Activated T-helper 1 cell treated with anti-CD3 and anti-CD28 coated beads, Interleukin-2, amount 50 U/mL, for 16 hours (primary cell): ENCODE data around the gene XRCC5.
"Not testable (repeated sequence)": the region's sequence is repeated elsewhere in the genome, so short reads cannot be mapped to it uniquely, and the experiment has no call there.

Experiments used
- DNase-seq, 2 donors: peaks; one replicate each; pipeline ENCODE4 v3.0.0-alpha.2; 2020; ENCODE audit warnings: low read depth in 1 of 2, low spot score in 1 of 2

The XRCC5 gene

DNA sequence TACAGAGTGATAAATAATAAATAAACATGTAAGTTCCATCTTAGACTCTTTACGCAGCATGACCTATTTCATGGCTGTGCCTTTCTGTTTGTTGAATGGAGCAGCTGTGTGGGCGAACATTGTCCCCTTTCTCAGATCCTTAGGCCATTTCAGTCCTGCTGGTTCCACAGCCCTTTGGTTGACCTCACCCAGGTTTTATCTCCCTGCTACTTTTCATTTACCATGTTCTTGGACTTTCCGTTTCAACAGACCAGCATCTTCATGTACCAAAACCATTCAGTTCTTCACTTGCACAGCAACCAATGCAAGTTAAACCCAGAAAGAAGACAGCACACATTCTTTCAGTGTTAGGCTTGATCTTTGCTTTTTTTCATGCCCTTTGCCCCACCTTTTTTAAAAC is 83.8 kb downstream of the XRCC5 start:
- DNase-seq: no peak

DNA sequence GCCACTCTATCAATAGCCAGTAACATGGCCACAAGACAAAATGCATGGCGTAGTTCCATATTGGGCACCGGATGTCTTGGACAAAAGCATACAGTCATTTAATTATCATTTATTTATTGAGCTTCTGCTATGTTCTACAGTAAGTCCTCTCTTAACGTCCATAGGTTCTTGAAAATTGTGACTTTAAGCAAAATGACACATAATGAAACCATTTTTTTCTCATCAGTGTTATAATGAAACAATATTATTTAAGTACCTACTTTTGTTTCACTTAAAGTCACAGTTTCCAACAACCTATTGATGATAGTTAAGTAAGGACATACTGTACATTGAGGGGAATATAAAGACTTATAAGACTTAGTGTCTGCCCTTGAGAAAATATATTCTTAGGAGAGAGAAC is 84.9 kb downstream of the XRCC5 start:
- no peak for DNase-seq

DNA sequence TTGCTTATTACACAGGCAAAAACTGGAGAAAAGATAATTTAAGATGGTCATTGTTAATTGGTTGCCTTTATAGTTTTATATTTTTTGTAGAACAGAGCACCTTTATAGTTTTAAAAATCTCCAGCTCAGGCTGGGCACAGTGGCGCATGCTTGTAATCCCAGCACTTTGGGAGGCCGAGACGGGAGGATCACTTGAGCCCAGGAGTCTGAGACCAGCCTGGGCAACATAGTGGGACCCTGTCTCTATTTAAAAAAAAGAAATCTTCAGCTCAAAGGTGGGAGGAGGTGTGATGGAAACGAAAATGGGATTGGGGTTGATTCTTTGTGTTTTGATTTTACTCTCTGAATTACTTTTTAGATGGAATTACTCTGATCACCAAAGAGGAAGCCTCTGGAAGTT is 85.4 kb downstream of the XRCC5 start:
- DNase-seq: no peak

DNA sequence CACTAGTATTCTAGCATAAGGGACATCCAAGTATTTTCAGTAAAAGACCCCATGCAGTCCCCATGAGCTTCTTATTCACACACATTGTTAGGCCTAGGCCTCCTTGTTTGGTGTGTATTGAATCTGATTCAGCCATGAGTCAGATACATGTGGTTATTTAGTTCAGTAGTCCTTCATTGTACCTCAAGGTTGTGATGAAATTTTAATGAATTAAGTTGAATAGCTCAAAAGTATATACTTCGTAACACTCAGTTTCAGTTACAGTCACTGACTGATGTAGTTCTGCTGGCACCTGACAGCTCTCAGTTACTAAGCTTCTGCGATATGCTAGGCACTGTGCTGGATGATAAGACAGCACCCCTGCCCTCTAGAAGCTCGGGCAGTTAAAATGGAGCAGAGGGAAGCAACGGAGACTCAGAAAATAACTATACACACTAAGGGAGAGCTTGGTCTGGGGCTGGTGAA is 86.4 kb downstream of the XRCC5 start:
- DNase-seq: no peak

DNA sequence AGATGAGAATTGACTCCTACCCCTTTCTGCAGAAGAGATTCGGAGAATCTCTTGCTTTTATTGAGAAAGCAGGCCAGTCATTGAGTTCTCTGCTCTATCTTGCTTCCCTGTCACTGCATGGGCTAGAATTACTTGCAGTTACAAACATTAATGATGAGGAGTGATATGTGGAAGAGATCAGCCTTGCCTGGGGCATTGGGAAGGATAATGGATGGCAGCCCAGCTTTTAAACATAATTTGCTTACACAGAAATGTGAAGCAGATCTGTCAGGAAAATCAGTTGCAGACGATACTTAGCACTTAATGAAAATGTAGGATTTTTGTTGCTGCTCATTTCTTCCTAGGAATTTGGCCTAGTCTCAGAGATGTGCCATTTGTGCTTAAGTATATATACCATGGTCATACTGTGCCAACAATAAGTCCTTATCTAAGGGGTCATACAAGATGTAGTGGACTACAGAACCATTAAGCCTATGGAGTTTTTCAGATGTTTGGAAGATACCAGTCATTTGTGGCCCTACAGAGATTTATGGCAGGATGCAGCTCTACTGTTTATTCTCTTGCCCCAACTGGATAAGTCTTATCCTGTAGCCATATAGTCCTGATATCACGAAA is 92.7 kb downstream of the XRCC5 start:
- no peak for DNase-seq

DNA sequence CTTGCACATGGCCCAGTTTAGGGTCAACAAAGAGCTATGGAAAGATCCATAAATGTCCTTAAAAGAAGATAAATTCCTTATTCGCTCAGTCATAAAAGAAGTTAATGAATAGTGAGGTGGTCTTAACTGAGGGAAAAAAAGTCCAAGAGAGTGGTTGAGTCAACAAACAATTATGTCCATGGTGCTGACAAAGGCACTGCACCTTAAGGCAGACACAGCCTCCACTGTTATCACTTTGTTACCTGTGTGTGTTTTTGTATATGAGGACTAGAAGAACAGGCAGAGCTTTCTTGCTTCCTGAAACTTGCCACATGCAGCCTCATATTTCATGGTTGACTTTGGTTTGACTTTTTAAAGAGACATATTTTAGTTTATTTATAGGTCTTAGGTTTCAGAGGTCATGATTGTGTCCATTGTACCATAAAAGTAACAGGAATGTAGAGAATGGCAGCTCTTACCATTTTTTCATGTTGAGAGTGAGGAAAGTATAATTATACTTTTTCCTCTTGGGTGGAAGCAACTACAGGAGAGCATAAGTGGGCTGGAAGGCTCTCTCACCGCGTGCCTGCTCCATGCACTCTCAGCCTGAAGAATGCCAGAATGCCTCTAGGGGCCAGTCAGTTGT is 93.6 kb downstream of the XRCC5 start:
- DNase-seq: no peak

DNA sequence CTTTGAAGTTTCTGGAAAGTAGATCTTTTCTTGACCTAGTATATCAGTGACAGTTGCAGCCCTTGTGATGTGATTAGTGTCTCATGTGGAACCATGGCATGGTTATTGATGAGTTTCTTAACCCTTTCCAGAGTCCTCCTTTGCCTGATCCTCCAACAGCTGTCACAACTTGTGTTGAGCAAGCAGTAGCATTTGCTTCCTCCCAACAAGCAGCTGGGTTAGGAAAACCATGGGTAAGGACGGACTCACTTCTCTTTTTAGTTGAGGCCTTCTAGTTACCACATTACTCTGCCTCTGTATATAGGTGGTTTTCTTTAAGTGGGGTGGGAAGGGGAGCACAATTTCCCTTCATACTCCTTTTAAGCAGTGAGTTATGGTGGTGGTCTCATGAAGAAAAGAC is 96.3 kb downstream of the XRCC5 start:
- DNase-seq: no peak

DNA sequence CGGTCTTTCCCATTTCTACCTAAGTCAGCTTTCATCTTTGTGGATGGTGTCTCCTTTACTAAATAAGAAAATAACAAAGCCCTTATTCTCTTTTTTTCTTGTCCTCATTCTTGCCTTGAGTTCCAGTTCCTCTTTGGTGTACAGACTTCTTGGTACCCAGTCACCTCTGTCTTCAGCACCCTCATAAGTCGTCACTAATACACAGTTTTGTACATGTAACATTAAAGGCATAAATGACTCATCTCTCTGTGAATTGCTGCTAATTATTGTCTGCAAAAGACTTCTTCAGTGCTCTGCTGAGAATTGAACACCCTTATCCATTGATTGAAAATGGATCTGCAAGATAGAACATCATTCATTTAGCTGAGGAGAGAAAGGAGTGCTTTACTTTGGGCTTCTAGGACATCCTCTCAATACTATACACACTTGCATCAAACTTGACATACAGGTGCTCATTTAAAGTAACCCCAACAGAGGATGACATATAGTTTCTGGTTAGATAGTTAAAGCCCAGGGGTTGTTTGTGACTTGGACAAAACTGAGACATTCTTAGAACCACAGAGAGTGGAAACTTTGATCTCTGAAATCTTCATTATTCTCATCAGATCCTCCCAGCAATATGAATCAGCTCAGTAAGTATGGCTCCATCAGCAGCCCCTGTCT is 97.0 kb downstream of the XRCC5 start:
- DNase-seq: no peak

DNA sequence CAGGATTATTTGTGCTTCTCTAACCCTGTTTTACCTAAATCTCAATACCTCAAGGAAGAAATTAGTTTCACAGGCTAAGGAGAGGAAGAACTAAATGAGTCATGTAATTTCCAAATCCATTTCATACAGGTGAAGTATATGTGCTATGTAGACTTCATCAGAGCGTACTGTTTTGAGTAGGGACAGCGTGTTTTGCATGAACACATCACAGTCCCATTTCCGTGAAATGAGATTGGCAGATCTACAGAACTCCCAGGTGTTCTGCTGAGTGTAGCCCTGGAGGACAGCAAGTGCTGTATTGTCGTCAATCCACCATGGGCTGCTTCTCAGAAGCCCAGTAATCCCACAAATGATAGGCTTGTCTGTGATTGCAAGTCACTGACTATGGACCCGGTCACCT is 97.7 kb downstream of the XRCC5 start:
- no peak for DNase-seq

DNA sequence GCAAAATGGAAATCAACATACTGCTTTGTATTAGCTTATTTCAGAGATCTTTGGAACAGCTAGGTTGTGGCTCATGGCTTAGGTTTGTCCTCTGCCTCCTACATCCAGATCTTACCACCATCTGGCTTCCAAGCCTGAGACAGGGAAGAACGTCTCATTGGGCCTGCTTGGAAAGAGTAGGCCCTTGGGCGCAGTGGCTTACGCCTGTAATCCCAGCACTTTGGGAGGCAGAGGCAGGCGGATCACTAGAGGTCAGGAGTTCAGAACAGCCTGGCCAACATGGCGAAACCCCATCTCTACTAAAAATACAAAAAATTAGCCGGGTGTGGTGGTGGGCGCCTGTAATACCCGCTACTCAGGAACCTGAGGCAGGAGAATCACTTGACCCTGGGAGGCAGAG is 99.5 kb downstream of the XRCC5 start:
- DNase-seq: not testable (repeated sequence)

DNA sequence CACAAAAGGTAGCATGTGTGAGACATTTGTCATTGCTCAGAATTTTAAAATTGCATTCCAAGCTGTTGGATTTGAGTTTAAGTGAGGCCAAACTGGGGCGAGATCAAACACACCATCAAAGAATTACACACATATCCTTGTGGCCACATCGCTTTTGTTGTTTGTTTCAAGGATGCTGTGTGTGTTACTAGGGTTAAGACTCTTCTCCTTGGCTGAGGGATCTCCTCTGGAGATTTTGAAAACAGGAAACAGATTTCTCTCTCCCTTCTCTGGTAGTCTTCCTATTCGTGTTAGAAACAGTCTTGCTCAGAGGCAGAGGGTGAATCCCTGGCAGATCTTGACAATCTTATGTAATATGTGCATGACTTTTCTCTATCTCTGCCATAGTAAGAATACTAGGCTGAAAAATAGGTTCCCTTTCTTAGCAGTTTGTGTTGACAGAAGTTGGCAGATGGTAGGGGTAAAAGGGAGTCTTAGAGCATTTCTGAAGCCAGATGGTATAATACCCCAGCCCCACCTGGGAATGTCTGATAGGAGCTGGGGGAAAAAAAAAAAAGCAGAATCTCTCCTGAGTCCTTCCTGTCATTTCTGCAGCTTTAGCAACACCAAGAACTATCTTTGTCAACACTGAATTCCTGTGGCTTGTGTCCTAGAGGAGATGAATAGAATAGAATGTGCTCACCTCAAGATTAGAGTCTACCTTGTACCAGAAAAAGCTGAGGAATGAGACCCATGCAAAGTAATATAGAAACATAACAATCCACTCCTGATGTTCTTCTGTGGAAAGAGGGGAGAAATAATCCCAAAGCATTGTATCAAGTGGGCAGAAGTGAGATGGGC is 101.8 kb downstream of the XRCC5 start:
- DNase-seq: no peak

DNA sequence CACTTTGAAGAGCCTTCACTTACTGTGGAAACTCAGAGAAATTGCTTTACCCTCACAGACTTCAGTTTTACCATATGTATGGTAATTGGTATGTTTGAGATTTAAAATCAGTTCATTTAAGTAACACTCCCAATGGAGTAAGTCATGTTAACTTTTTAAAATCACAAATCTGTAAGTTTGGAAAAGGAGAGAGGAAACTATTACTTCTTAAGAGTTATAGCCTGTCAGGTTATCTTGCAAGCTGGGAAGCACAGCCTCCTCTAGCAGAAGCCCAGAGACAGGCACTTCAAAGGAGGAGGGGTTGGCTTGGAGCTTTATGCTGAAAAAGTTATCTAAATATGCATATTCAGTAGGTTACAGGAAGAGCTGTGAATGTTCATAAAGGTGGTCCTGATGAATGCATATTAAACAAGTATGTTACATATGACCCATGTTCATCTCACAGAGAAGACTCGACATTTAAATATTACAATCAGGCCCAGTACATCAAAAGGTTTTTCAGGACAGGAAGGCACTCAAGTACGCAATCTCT is 102.5 kb downstream of the XRCC5 start:
- DNase-seq: no peak

DNA sequence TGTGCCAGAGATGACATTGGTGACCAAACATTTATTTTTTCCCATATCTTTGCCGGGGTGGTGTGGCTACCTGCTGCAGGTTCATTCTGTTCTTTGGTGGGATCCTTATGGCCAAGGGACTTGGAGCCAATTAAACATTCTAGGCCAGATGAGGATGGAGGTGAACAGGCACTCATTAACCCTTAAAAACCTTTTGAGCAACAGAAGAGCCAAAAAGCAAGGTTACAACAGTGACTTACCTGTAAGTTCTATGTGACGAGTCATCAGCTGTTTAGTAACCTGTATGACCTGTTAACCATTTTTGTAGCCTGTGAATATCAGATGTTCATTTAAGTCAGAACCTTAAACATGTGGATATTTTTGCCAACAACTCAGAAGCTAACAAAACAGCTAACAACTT is 105.6 kb downstream of the XRCC5 start:
- no peak for DNase-seq

DNA sequence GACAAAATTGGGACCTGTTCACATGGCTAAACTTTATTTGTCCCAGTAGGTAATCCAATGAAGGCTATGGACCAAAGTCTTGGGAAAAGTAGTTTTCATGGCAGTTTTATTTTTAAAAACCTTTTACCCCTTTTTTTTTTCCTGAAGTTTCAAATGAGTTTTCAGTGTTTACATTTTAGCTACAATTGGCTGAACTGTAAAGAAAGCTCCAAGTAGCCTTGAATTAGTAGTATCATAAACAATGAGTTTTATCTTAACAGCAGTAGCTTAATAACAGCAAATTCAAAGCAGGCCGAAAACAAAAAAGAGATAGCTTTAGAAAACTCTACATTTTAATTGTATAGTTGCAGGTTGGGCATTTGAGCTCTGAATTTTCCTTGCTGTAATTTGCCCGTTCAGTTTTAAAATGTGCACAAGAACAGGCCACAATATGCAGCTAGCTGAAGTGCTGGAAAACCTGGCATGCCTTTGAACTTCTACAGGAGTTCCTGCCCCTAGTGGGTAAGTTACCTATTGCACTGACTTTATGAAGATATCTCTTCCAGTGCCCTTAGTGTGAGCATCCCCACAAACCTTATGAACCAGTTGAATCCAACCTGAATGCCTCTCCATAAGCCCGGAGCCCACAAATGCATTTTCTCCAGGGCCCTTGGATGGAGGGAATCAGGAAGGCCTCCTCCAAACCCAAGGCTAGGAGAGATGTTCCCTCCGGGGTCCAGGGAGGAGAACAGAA is 106.7 kb downstream of the XRCC5 start:
- DNase-seq: no peak

DNA sequence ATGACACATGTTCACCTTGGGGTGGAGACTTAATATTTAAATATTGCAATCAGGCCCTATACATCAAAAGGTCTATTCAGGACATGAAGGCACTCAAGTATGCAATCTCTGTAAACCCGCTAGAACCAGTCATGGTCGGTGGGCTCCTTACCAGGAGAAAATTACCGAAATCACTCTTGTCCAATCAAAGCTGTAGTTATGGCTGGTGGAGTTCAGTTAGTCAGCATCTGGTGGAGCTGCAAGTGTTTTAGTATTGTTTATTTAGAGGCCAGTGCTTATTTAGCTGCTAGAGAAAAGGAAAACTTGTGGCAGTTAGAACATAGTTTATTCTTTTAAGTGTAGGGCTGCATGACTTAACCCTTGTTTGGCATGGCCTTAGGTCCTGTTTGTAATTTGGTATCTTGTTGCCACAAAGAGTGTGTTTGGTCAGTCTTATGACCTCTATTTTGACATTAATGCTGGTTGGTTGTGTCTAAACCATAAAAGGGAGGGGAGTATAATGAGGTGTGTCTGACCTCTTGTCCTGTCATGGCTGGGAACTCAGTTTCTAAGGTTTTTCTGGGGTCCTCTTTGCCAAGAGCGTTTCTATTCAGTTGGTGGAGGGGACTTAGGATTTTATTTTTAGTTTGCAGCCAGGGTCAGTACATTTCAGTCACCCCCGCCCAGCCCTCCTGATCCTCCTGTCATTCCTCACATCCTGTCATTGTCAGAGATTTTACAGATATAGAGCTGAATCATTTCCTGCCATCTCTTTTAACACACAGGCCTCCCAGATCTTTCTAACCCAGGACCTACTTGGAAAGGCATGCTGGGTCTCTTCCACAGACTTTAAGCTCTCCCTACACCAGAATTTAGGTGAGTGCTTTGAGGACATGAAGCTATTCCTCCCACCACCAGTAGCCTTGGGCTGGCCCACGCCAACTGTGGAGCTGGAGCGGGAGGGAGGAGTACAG is 108.1 kb downstream of the XRCC5 start:
- DNase-seq: no peak

DNA sequence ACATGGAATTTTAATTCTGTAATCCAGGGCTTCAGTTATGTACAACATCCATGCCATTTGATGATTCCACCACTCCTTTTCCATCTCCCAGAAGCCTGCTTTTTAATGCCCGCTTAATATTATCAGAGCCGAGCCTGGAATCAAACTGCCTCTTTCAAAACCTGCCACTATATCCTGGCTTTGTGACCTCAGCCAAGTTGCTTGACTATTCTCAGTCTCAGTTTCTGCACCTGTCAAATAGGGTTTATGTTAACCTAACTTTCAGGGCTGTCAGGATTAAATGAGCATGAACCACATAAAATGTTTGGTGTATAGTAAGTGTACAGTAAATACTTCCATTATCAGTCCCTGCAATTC is 108.7 kb downstream of the XRCC5 start:
- DNase-seq: no peak

DNA sequence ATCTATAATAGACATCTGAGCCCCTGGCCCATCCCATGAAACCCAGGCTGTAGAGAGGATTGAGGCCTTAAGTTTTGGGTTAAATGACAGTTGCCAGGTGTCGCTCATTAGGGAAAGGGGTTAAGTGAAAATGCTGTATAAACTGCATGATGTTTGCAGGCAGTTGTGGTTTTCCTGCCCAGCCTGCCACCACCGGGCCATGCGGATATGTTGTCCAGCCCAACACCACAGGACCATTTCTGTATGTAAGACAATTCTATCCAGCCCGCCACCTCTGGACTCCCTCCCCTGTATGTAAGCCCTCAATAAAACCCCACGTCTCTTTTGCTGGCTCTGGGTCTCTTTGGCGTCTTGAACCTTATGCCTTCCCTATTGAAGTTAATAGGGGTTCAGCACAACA is 110.7 kb downstream of the XRCC5 start:
- no peak for DNase-seq

DNA sequence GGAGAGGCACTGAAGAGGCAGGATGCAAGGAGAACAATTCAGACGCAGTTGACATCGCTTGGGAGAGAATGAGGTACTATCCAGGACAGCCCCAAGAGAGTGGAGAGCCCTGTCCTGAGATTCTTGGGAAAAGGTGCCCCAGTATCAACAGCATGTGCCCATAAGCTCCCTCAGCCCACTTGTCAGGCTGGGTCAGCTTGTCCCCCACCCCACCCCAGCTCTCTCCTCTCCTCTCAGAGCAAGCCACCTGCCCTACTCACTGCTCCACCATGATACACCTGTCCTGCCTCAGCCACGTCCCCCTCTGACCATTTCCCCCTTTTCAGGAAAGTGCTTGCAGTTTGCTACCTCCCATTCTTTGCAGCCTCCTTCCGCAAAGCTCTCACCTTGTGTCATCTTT is 111.8 kb downstream of the XRCC5 start:
- DNase-seq: no peak

DNA sequence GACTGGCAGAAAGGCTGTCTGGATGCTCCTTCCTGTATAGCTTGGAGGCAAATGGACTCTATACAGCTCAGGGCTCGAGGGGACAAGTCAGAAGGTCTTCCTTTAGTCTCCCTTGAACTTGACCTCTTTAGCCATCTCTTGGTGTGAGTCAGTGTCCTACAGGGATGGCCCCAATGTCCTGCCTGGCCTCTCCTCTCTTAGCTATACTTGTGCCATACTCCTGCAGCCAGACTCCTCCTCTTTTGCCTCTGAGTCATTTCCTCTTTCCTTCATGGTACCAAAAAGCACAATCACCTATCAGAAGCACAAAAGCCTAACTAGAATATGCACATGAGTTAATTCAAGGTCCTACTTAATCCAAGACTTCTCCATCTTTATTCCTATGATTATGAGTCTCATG is 112.7 kb downstream of the XRCC5 start:
- DNase-seq: no peak
